Liver (tissue), 9 donors: Measurements from ENCODE around the gene ZSWIM7. TPM values are rescaled to one million over a fixed set of nuclear protein-coding genes. Genes with fewer than 3 reads are reported as not detected.

ENCODE experiments used
- DNase-seq: peaks from one replicate; pipeline ENCODE4 v3.0.0-alpha.2; 2017; ENCODE audit warnings: low spot score
- H3K27ac ChIP-seq, 2 donors: one replicate each; pipeline ENCODE4 v1.7.0; 2013; ENCODE audit warnings: inconsistent platforms in 2 of 2, low read length in 2 of 2, control low read depth in 1 of 2, low read depth in 1 of 2, mild to moderate bottlenecking in 1 of 2
- H3K27me3 ChIP-seq, 4 donors: one replicate each; pipeline versions ENCODE4 v1.6.1 to v1.7.0; 2013; ENCODE audit warnings: low read length in 3 of 4, inconsistent platforms in 1 of 4, mild to moderate bottlenecking in 1 of 4, moderate library complexity in 1 of 4; ENCODE audit not compliant: control insufficient read depth in 4 of 4, insufficient read depth in 4 of 4
- H3K36me3 ChIP-seq, 4 donors: one replicate each; pipeline versions ENCODE4 v1.6.1 to v1.7.0; 2013; ENCODE audit warnings: low read length in 3 of 4, mild to moderate bottlenecking in 3 of 4, low read depth in 1 of 4, moderate library complexity in 1 of 4; ENCODE audit not compliant: control insufficient read depth in 4 of 4, insufficient read depth in 3 of 4
- H3K4me1 ChIP-seq, 4 donors: one replicate each; pipeline versions ENCODE4 v1.6.1 to v1.7.0; 2013; ENCODE audit warnings: low read length in 3 of 4, mild to moderate bottlenecking in 3 of 4, moderate library complexity in 1 of 4; ENCODE audit not compliant: control insufficient read depth in 4 of 4, insufficient read depth in 4 of 4
- H3K4me3 ChIP-seq, 3 donors: one replicate each; pipeline versions ENCODE4 v1.6.1 to v1.7.0; 2013; ENCODE audit warnings: low read length in 3 of 3, control low read depth in 1 of 3, low read depth in 1 of 3, mild to moderate bottlenecking in 1 of 3
- H3K9ac ChIP-seq, 2 donors: one replicate each; pipeline ENCODE4 v1.7.0; 2013; ENCODE audit warnings: low read length in 2 of 2, mild to moderate bottlenecking in 2 of 2, moderate library complexity in 2 of 2, control low read depth in 1 of 2, low read depth in 1 of 2
- H3K9me3 ChIP-seq, 4 donors: one replicate each; pipeline versions ENCODE4 v1.6.1 to v1.7.0; 2013; ENCODE audit warnings: low read length in 3 of 4; ENCODE audit not compliant: control insufficient read depth in 4 of 4
- ATF3 ChIP-seq: IDR thresholded peaks from 2 replicates; pipeline ENCODE4 v1.6.1; 2016; ENCODE audit warnings: antibody characterized with exemption
- CTCF ChIP-seq: fragments of 150-350 bp; IDR thresholded peaks from 2 replicates; pipeline ENCODE4 v1.5.1; 2017; ENCODE audit warnings: improper control_type of control experiment, low read depth, low read length; ENCODE audit not compliant: missing input control
- EGR1 ChIP-seq, 2 donors: IDR thresholded peaks; 2 replicates each; pipeline ENCODE4 v1.6.1; 2016 to 2018; ENCODE audit warnings: antibody characterized with exemption in 2 of 2, low read depth in 2 of 2
- FOXA1 ChIP-seq: IDR thresholded peaks from 2 replicates; pipeline ENCODE4 v1.6.1; 2016; ENCODE audit warnings: antibody characterized with exemption
- FOXA2 ChIP-seq: IDR thresholded peaks from 2 replicates; pipeline ENCODE4 v1.6.1; 2016; ENCODE audit warnings: antibody characterized with exemption
- MAX ChIP-seq: IDR thresholded peaks from 2 replicates; pipeline ENCODE4 v1.6.1; 2016; ENCODE audit warnings: antibody characterized with exemption
- NR2F2 ChIP-seq: IDR thresholded peaks from 2 replicates; pipeline ENCODE4 v1.6.1; 2016; ENCODE audit warnings: antibody characterized with exemption
- RAD21 ChIP-seq, 2 donors: IDR thresholded peaks; 2 replicates each; pipeline ENCODE4 v1.6.1; 2016; ENCODE audit warnings: antibody characterized with exemption in 2 of 2, mild to moderate bottlenecking in 2 of 2
- REST ChIP-seq: IDR thresholded peaks from 2 replicates; pipeline ENCODE4 v1.6.1; 2016; ENCODE audit warnings: antibody characterized with exemption, mild to moderate bottlenecking
- RXRA ChIP-seq, 2 donors: IDR thresholded peaks; 2 replicates each; pipeline ENCODE4 v1.6.1; 2017 to 2018; ENCODE audit warnings: antibody characterized with exemption in 2 of 2, mild to moderate bottlenecking in 1 of 2
- TAF1 ChIP-seq: conservative IDR thresholded peaks from 2 replicates; pipeline ENCODE4 v1.6.1; 2016; ENCODE audit warnings: antibody characterized with exemption, mild to moderate bottlenecking
- WGBS: extraction: QIAGEN DNeasy Blood & Tissue Kit; methylation state at CpG from one replicate; pipeline ENCODE4 v1.1.7; 2013; 5-methylcytosine and 5-hydroxymethylcytosine counted together
- polyA plus RNA-seq, 2 donors: library from polyadenylated mRNA; stranded (reverse) in 1 of 2; unstranded in 1 of 2; fragments of 200-250 nt in 1 of 2; fragments of >200 nt in 1 of 2; fragmentation: Nextera tagmentation in 1 of 2; extraction: Ambion mirVana in 1 of 2; gene quantifications; one replicate each; pipeline versions ENCODE4 v1.2.1 to v1.2.3, GENCODE V29; 2013 to 2015
- total RNA-seq, 2 donors: library from RNA; depleted of rRNA; stranded (reverse); fragments of >200 nt; gene quantifications; one replicate each; pipeline ENCODE4 v1.2.3, GENCODE V29; 2014
- donor health status: healthy.
- donor health status: healthy.
- donor health status: healthy.
- donor health status: healthy.
- donor health status: healthy.

The ZSWIM7 gene
- total and polyA plus RNA-seq, 4 donors = 7.1 to 27.0 (median 13.8) TPM

GRCh38 chr17:15945527-15946191 lies 53.8 kb downstream of the ZSWIM7 start (continued):
- TF ChIP-seq CTCF (no peak), FOXA1 (no peak), EGR1 (IDR thresholded peaks at IDR 0.05; ENCODE audit: low read depth in 2 of 2) (no peak), FOXA2 (no peak)

GRCh38 chr17:15944759-15945526 lies 54.6 kb downstream of the ZSWIM7 start, which contains the start of gene ADORA2B:
TSS of gene ADORA2B (plus strand) at chr17:15945130. CDS start at chr17:15945249, 119 bp downstream.
- Histone ChIP-seq H3K36me3 (no peaks in the 10 kb centered on the region), H3K4me3 (peak within 1 kb of the TSS; percentile 49 to 67 (median 62)), H3K27me3 (no peaks in the 10 kb centered on the region), H3K9ac (no peak within 1 kb of the TSS), H3K27ac (peak within 1 kb of the TSS in 1 of 2 donors; percentile 12), H3K9me3 (no peaks in the 10 kb centered on the region), H3K4me1 (peaks cover 8 to 16% (median 14%) of the 10 kb centered on the region in 4 donors)
- DNase-seq = peak; percentile 79
- WGBS = 1% methylated on average over 88 of the region's 88 CpGs
- TF ChIP-seq TAF1 (no peak), FOXA1 (no peak), ATF3 (no peak), CTCF (peak; percentile 31), RAD21 (IDR thresholded peaks at IDR 0.05) (peak in 1 of 2 donors; percentile 39), RXRA (IDR thresholded peaks at IDR 0.05) (no peak), EGR1 (IDR thresholded peaks at IDR 0.05; ENCODE audit: low read depth in 2 of 2) (no peak), NR2F2 (no peak), REST (no peak), MAX (no peak)
